Fibroblast of the aortic adventitia (primary cell): ENCODE results near the gene SLC36A3. TPM values are rescaled to one million over a fixed set of nuclear protein-coding genes. Genes with fewer than 3 reads are reported as not detected.
"Not testable (repeated sequence)": the region's sequence is repeated elsewhere in the genome, so short reads cannot be mapped to it uniquely, and the experiment has no call there.

ENCODE experiments used
- DNase-seq: peaks from one replicate; pipeline ENCODE4 v3.0.0-alpha.2; 2010; ENCODE audit warnings: low read depth
- H3K4me3 ChIP-seq: 2 replicates; pipeline ENCODE4 v1.5.1; 2011; ENCODE audit warnings: low read depth, mild to moderate bottlenecking, control low read depth, low read length, moderate library complexity
- CTCF ChIP-seq: IDR thresholded peaks from 2 replicates; pipeline ENCODE4 v1.5.1; 2011; ENCODE audit warnings: mild to moderate bottlenecking, low read length, control low read depth, inconsistent platforms; ENCODE audit not compliant: insufficient read depth
- total RNA-seq: library from RNA; depleted of rRNA; stranded (reverse); fragments of >200 nt; gene quantifications from 2 replicates; pipeline ENCODE4 v1.2.3, GENCODE V29; 2012; ENCODE audit warnings: low replicate concordance

Gene SLC36A3
- total RNA-seq, 1 donor, result not detected

GRCh38 chr5:151243127-151243526 lies 60.4 kb downstream of the SLC36A3 start:
- no peak for TF ChIP-seq CTCF
- DNase-seq, result no peak

GRCh38 chr5:151240924-151241635 lies 62.5 kb downstream of the SLC36A3 start:
- no peak overlapping the region for H3K4me3 ChIP-seq
- DNase-seq, result no peak
- no peak for TF ChIP-seq CTCF

More at GRCh38 chr5:151243127-151243526, 60.4 kb downstream of the SLC36A3 start:
- no peak overlapping the region for H3K4me3 ChIP-seq

- H3K4me3 ChIP-seq, DNase-seq: not testable (repeated sequence)
These were observed 63.2 kb downstream of the SLC36A3 start for GRCh38 chr5:151240268-151240835.

DNA sequence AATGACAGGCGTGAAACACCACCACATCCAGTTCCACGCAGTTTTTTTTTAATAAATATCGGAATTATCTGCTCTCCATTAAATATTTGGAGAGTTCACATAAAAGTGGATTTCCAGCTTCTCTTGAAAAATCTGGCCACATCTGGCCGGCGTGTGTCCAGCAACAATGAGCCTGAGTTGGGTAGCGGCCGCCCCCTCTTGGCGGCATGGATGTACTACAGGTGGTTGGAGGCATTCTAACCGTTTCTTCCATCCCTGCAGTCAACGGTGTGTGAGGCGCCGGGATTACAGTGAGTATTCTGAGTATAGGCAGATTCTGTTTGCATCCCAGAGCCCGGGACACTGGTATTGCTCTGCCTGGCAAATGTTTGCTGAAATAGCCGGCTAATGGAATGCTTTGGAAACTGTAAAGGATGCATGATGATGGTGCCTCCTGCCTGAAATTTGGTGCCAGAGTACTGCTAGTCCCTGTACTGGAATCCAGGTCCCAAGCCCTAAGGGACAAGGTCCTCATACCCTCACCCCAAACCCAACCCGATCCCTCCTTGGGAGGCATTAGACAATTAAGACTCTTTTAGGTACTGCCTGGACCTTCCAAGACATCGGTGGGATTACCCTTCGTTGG lies 64.2 kb downstream of the SLC36A3 start:
- TF ChIP-seq CTCF, result peak; percentile 88
- peak; percentile 79 for DNase-seq
- no peak overlapping the region for H3K4me3 ChIP-seq

GRCh38 chr5:151238303-151238741 lies 65.2 kb downstream of the SLC36A3 start:
- TF ChIP-seq CTCF, result no peak
- no peak for DNase-seq
- no peak overlapping the region for H3K4me3 ChIP-seq

DNA sequence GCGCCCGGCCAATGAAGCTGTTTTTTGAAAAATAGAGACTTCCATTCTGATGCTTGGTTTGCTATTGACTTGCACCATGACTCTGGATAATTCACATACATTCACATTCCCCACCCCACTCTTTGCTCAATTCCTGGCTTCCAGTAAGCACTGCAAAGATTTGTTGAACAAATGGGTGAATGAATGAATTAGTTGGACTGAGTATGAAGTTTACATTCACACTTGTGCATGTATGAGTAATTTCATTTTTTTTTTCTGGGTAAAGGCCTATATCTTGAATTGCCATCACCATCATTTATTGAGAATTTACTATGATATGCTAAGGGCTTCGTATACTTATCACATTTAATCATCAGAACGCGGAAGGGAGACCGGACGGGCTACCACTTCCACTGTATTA lies 65.9 kb downstream of the SLC36A3 start:
- no peak for DNase-seq
- no peak for TF ChIP-seq CTCF

GRCh38 chr5:151236888-151237287 lies 66.7 kb downstream of the SLC36A3 start:
- no peak for TF ChIP-seq CTCF
- H3K4me3 ChIP-seq, result no peak overlapping the region
- DNase-seq, result no peak

More for the DNA sequence above, 65.9 kb downstream of the SLC36A3 start:
- H3K4me3 ChIP-seq, result no peak overlapping the region

DNA sequence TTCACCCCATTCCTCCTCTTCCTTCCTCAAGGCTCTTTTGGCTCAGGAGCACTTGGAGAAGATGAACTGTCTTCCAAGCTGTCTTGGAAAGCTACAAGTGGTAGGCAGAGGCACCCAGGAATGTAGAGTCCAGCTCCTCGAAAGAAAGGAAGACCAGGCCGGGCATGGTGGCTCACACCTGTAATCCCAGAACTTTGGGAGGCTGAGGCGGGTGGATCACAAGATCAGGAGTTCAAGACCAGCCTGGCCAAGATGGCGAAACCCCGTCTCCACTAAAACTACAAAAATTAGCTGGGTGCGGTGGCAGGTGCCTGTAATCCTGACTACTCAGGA lies 68.4 kb downstream of the SLC36A3 start:
- not testable (repeated sequence) for H3K4me3 ChIP-seq

More for the DNA sequence above, 68.4 kb downstream of the SLC36A3 start:
- DNase-seq, result not testable (repeated sequence)
